Activated CD8-positive, alpha-beta memory T cell treated with anti-CD3 and anti-CD28 coated beads for 24 hours (primary cell): Measurements from ENCODE around the gene HSPA4.

ENCODE experiments used
- DNase-seq: peaks from one replicate; pipeline ENCODE4 v3.0.0-alpha.2; 2020

HSPA4 gene

DNA sequence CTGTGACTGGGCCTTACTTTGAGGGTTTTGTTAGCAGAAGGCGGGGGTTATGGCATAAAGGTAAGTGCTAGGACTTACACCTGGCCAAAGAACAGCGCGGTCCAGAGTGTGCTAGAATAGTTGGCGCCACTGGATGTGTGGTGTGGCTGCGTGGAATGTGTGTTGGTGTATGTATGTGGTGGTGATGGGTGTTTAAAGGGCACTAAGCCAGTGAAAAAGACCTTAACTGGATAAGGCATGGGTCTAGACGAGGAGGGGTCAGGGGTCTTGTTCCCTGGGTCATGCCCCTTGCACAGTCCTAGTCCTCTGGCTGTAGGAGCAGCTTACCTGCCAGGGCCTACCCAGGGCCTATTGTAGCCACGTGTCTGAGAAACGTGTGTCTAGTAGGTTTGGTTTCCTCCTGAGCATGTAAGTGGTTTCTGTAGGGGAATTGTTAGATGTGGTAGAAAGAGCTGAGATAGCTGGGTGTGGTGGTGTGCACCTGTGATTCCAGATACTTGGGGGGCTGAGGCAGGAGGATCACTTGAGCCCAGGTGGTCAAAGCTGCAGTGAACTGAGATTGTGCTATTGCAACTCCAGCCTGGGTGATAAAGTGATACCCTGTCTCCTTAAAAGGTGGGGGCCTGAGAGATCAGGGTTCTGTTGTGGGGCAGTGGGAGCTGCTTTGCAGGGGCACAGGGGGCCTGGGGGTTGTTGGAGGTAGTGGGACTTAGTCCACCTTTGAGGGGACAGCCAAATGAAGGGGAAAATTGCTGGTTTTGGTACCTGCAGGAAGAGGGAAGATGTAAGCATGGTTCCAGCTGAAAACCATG lies 55.2 kb downstream of the HSPA4 start:
- peak; percentile 58 for DNase-seq

DNA sequence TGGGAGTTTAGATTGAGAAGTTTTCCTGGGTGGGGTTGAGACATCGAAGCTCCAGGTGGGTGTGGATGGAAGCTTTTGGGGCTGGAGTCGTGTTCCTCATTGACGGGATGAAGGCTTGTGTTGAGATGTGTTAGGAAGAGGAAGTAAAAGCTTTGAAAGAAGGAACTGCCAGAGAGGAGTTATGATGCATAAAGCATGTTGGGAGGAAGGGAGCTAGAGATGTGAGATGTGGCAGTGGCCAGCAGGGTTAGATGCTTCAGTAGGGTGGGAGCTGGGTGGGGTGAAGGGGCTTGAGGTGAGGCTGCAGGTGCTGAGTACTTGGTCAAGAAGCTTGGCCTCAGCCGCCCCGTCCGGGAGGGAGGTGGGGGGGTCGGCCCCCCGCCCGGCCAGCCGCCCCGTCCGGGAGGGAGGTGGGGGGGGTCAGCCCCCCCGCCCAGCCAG lies 56.7 kb downstream of the HSPA4 start:
- peak; percentile 43 for DNase-seq

DNA sequence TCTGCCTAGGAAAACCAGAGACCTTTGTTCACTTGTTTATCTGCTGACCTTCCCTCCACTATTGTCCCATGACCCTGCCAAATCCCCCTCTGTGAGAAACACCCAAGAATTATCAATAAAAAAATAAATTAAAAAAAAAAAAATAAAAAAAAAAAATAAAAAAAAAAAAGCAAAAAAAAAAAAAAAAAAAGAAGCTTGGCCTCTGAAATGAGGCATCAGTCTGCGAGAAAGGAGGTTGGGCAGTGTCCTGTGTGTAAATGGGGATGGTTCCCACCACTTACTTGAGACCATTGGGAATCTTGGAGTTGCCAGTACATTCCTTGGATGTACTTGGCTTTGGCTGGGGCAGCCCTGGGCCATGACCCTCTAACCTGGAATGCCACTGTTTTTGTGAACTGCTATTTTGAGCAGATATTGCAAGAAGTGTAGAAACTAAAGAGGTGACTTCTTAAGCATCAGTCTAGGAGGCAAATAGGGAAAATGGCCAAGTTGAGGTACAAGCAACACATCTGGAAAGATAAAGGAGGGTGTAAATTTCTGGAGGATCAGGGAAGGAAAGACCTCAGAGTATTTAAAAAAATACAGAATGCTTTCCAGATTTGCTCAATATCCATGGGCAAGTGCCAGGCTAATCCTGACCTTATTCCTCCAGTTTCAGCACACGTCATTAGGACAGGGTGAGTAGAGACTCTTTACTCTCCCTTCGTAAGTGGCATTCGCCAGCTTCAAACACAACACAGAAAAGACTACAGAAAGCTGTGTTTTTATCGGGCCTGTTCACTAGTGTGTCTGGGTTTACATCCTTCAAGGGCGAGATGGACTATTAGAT lies 58.1 kb downstream of the HSPA4 start:
- DNase-seq, result peak; percentile 41

DNA sequence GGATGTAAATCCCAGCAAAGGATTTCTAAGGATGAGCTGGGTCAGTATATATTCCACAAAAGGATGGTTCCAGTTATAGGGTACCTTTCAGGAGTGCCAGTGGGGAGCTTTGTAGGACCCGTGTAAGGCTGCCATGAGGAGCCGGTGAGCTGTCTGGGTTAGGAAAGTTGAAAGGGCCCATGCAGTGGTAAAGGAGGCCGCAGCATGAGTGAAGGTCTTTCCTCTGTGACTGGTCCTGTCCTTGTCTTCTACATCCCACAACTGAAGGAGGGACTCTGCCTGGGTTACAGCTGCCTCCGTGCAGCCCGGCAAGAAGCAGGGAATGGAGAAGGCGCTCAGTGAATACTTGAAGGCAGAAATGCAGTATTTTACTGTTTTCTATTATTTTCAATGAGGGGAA lies 58.9 kb downstream of the HSPA4 start:
- DNase-seq, result peak; percentile 51

DNA sequence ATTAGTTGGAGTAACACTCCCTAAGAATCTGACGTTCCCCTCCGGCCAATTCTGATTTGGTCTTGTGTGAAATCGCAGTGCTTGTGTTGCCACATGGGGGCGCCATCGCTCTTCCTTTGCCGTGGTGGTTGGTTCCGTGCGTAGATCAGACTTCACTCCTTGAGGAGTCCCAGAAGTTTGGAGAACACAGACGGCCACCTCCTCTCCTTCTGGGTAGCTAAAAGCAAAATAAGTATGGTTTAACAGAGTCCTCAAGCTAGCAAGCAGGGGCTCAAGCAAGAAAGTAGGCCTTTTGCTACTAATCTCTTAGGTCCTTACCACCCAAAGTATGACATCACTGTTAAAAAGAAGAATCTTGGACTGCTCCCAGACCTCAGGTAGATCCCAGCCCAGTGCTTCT lies 59.5 kb downstream of the HSPA4 start:
- peak; percentile 90 for DNase-seq

DNA sequence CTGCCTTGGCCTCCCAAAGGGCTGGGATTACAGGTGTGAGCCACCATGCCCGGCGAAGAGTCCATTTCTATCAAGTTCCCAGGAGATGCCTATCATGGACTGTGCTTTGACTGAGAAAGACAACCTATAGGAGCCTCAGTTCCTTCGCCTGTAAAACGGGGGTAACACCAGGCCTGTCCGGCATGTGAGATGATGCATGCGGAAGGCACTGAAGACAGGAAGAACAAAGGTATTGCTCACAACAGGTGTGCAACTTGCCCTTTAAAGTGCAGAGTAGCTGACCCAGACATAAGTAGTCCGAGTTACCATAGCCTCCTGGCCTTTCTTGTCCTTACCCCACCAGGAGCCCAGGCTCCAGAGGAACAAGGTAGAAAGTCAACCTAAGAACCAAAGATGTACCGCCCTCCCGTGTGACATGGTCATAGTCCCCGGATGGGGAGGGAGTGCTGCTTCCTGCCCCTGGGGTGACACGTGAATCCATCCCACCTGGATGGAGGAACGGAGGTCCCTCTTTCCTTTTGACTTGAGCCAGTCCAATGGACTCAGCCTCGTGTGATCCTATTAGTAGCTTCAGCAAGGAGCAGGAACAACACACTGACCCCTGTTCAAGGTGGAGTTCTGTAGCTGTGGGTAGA lies 60.3 kb downstream of the HSPA4 start:
- DNase-seq, result peak; percentile 54

DNA sequence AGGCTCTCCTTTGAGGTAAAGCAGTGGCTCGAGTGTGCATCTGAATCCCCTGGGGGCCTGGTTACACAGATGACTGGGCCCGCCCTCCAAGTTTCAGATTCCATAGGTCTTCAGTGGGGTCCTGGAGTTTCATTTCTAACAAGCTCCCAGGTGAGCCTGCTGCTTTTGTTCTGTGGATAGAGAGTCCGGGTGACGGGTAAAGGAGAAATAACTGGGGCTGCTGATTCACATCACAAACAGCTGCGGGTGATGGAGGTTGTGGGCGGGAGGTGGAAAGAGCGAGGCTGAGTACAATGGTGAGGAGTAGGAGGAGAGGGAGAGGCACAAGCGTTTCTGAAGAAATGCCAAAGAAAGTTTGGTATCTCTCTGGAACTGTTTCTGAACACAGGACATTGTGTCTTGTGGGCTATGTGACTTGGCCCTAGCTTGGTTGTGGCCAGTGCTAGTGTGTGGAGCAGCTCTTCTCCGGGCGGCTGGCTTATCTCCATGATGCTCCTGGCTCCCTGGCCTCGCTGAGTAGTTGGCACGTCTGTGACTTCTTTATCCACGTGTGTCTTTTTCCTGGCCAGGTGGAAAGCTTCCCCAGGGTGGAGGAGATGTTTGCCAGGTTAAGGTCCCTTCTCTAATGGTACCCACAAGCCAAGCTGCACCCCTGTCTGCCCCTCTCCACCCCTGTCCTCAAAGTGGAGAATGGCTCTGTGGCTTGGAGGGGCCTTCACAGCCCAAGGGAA lies 61.7 kb downstream of the HSPA4 start:
- peak; percentile 59 for DNase-seq

DNA sequence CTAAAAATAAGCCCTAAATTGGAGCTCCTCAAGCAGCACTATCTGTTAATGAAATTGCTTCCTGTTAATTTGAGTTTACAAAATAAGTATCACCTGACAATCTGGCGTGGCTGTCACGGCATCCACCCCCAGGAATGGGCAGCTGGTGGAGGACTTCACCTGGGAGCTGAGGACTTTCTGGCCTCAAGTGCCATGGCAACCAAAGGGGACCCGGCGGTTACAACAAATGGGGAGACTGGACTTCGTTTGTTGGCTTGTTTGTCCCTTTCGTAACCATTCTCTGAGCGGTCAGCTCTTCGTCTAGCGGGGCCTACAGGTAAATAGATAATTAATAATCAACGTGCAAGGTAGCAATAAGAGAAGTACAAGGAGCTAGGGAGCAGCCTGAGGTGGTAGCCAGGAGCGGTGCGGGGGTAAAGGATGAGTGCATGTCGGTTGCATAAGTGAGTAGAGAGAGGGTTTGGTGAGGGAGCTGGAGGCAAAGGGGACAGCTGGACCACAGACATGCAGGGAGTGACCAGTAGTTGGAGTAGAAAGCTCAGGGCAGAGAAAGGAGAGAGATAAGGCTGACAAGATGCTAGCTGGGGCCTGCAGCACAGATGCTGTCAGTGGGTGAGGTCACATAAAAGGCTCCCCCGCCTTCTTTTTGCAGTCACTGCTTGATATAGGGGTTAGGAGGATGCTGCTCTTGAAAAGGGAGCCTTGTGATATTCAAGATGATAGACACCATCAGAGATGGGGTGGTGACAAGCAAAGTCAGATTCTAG lies 62.5 kb downstream of the HSPA4 start:
- peak; percentile 30 for DNase-seq

DNA sequence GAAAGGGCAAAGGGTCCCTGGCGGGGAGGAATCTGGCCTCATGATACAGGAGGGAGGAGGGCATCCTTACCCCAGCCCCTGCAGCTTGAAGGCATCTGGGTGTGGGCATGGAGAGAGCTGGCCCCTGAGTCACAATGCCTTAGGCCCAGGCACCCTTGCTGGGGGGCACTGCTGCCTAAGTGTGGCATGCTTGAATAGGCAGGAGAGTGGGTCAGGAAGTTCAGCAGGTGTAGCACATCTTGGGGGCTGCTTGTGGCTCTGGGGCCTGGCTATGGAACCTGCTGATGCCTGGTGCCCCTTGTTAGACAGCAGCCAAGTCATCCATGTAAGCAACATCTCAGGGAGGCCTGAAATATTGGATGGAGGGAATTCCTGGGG lies 63.1 kb downstream of the HSPA4 start:
- DNase-seq, result peak; percentile 42

DNA sequence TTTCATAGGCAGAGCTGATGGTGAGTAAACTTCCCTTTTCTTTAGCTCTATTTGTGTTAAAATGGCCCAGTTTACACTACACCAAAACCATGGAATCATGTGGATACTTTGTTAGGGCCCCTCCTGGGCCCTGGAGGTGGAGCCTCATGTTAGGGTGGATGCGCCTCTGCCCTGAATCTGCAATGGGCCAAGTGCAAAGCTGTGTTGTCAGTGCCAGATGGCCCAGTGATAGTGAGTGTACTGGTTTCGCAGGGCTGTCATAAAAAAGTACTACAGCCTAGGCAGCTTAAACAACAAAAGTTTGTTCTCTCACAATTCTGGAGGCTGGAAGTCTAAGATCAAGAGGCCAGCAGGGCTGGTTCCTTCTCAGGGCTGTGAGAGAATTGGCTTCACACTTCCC lies 64.8 kb downstream of the HSPA4 start:
- no peak for DNase-seq

DNA sequence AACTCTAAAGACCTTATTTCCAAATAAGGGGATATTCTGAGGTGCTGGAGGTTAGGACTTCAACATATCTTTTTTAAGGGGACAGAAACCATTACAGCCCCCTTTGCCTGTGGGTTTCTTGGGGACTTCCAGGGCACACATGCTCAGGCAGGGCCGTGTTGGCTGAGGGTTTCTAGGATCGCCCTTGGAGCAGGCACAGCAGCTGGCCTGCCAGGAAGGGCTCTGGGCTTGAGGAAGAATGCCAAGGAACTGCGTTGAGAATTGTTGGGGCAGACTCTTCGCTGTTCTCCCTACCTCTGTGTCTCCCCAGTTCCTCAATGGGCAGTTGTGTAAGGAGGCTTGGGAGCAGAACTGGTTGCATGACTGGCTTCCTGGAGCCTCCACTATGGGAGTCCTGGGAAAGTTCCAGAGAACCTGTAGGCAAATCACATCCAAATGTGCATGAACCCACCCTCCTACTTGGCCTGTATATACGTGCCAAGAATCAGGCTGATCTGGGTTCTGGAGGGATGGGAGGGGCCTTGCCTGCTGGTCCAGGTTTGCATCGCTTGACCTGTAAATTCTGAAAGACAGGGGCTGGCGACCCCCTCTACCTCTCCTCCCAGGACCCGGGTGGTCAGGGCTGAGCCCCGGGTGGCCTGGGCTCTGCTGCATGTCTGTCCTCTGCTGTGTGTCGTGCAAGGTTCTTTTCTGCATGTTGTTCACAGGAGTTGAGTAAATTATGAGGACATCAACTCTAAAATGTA lies 65.5 kb downstream of the HSPA4 start:
- DNase-seq, result peak; percentile 49

DNA sequence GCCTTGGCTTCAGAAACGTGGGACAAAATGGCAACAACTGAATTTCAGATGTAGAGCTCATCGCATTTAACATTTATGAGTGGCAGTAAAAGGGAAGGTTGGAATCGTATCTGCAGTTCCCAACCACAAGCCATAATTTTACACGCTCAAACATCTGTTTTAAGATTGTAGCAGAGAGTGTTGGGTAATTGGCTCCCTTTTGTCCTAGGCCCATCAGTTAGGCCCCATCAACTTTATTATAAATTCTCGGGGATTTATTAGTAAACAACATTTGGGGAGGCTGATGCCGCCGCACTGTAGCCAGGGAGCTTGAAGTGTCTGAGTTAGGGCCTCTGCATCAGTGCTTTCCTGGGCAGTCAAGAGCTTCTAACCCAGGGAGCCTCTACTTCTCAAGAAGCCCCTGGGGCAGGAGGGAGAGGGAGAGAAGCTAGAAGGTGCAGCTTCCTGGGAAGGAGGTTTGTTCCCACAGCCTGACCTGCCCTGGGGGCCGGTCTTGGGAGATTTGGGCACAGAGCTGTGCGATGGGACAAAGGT lies 66.2 kb downstream of the HSPA4 start:
- DNase-seq, result peak; percentile 33

DNA sequence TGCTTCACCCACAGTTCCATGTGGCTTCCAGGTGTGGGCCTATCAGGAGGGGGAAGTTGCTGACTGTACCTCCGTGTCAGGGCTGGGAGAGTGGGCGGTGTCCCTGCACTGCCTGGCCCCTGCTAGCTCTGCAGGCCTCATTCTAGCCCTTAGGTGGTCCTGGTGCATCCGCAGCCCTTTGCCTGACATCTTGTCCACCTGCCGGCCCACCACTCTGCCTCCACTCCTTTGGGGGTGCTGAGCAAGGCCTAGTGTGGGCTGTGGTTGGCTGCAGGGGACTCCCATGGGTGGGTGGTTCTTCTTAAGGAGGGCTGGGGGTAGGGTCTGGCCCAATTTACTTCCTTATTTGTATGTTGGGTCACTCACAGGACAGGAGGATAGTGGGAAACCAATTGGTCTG lies 66.9 kb downstream of the HSPA4 start:
- peak; percentile 40 for DNase-seq

DNA sequence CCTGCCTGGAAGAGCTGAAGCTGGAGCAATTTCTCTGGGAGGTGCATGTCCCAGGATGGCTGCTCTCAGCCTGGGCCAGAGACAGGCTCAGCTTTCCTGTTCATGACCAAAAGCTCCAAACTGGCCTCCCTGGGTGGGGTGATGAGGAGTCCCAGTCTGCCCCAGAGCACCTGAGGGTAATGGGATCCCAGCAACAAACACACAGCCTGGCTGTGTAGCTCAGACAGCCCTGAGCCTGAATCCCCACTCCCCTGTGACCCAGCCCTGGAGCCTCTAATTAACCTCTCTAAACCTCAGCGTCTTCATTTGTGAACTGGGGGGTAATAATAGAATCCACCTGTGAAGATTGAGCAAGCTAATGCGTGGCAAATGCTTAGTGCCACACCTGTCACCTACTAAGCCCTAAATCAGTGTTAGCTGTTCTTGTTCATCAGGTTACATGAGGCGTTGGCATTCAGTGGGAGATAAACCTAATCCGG lies 67.5 kb downstream of the HSPA4 start:
- DNase-seq, result peak; percentile 32

DNA sequence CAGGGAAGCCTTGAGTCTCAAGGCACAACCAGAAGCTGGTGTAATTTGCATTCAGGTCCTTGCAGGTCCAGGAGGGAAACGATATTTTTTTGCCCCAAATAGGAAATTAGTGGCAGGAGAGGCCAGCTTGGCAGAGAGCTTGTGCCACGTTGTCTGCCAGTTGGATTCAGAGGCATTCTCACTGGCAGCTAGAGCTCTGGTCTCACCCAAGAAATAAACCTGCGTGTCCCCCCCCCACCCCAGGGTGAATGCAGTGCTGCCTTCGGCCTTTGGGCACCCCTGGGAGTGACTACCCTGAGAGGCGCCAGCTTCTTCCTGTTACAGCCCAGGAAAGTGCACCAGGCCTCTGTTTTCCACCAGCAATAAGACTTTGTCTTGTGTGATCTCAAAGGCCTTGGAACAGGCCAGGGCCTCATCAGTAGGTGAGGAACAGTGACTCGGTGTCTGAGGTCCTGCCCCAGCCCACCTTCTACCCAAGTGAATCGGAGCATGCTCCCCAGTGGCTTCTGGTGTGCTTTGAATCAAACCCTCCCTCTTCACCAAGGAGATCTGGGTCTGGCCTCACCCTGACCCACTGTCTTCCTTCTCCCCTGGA lies 68.4 kb downstream of the HSPA4 start:
- DNase-seq, result peak; percentile 41

DNA sequence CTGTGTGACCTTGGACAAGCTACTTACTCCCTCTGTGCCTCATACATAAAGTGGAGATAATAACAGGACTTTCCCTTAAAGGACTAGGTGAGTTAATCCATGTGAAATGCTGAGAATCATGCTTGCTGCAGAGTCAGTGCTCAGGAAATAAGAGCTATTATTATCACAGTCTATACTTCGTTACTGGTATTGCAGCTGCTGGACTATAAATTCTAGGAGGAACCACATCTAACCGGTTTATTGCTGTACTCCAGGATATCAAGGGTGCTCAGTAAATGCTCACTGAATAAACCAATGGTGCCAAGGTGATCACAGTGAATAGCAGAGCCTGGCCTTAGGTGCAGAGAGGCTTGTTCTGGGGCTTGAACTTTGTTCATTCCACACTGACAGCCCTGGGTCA lies 69.3 kb downstream of the HSPA4 start:
- no peak for DNase-seq

DNA sequence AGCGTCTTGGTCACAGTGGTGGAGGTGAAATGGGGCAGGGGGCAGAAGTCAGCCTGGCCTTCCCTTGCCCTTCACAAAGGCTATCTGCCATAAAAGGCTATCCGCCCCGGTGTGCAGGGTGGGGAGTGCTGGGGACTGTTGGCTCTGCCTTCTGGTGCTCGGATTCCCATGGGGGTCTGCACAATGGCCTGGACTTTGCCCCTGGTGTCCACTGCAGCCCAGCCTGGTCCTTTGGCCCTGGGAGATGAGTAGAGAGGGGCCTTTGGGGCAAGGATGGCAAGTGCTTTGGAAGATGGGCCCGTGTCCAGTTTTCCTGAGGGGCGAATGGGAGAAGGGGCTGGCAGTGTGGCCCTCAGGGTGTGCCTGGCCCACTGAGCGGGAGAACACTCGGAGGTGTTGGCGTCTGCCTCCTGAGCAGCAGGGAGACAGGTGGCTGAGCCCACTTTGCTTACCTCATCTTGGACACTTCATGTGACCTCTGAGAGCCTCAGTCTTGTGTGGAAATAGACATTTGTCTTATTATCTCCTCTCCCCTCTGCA lies 69.9 kb downstream of the HSPA4 start:
- DNase-seq, result peak; percentile 47

DNA sequence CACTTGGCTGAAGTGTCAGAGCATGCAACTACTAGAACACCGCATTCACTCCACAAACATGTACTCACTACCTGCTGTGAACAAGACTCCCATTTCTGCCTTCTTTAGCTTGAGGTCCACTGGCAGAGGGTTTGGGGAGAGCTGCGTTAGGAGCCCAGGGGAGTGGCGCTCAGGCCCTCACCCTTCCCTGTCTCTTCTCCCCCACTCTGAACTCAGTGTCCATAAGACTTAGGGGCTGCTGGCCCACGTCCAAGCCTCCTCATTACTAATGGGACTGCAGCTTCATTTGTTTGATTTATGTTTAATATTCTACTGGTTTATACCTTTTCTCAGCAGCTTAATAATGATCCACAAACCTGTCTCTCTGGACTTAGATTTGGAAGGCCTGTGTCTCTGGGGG lies 70.9 kb downstream of the HSPA4 start:
- DNase-seq, result peak; percentile 28

DNA sequence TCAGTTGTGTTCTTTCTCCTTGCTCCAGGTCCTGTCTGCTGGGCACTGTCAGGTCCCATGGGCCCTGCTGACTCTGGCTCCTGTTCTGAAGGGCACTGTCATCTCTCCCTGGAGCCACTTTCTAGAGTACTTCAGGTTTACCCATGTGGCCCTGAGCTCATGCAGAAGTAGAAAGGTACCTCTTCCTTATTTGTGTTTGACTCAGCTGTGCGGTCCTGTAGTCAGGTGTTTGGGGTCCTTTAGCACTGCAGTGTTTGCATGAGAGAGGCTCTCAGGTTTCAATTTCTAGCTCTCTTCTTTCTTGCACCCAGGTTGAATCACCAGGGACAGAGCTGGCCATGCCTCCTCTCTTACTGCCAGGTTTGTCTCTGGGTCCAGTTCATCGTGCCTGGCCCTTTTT lies 71.5 kb downstream of the HSPA4 start:
- peak; percentile 24 for DNase-seq

DNA sequence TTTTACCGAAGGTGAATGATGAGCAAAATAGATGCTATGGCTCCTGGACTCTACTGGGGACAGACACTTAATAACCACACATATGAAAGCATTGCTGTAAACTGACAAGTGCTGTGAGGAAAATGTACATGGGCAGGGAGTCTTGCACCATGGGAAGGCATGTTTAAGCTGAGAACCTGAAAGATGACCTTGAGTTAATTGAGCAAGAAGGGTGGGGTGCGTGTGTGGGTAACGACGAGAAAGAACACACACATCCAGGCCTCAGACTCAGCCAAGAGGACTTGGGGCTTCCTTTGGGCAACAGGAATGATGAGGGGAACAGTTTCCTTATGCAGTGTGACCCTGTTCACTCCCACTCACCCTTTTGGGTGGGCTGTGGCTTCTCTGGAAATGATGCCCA lies 73.1 kb downstream of the HSPA4 start:
- DNase-seq, result no peak
